ACHN (cell line): ENCODE data around the gene AP1S1.
A peak's percentile ranks its signal among the peaks of the same experiment; 100 is the strongest.
"Not testable (repeated sequence)": the region's sequence is repeated elsewhere in the genome, so short reads cannot be mapped to it uniquely, and the experiment has no call there.

Experiments used
- DNase-seq: peaks from one replicate; pipeline ENCODE4 v3.0.0-alpha.2; 2015
- in situ Hi-C: cut with HindIII; loops from 2 replicates; pipeline ENCODE4 v1.10.0; 2017; ENCODE audit warnings: low sequenced_read_pairs, low pct_ligation_motif_present, low pct_unique_long_range_greater_than_20kb

The AP1S1 gene

GRCh38 chr7:101122933-101123702, 31.2 kb upstream of the AP1S1 start:
- no peak for DNase-seq
- in situ Hi-C loops = no loop called here

- in situ Hi-C loops = no loop called here
- DNase-seq = no peak
These were observed 30.6 kb upstream of the AP1S1 start for GRCh38 chr7:101123703-101124068.

- DNase-seq = no peak
- in situ Hi-C loops = no loop called here
These were observed 29.8 kb upstream of the AP1S1 start for GRCh38 chr7:101124376-101125056.

- DNase-seq = no peak
These were observed 28.2 kb upstream of the AP1S1 start for GRCh38 chr7:101125989-101126650.

GRCh38 chr7:101126651-101127459, 27.4 kb upstream of the AP1S1 start, which contains the start of gene SERPINE1:
TSS of gene SERPINE1 (plus strand) at chr7:101127104. CDS start at chr7:101128394, 1,290 bp downstream.
- in situ Hi-C loops = no loop called here
- DNase-seq = no peak

More at GRCh38 chr7:101125989-101126650, 28.2 kb upstream of the AP1S1 start:
- in situ Hi-C loops = no loop called here

- in situ Hi-C loops = no loop called here
These were observed 26.7 kb upstream of the AP1S1 start for GRCh38 chr7:101127460-101128039.

GRCh38 chr7:101128040-101128834, 26.0 kb upstream of the AP1S1 start:
- in situ Hi-C loops = no loop called here
- DNase-seq = no peak

More at GRCh38 chr7:101127460-101128039, 26.7 kb upstream of the AP1S1 start:
- DNase-seq = no peak

- in situ Hi-C loops = no loop called here
- DNase-seq = no peak
These were observed 24.6 kb upstream of the AP1S1 start for GRCh38 chr7:101129603-101130117.

GRCh38 chr7:101132626-101133600, 21.4 kb upstream of the AP1S1 start:
- DNase-seq, in situ Hi-C loops: not testable (repeated sequence)

GRCh38 chr7:101133621-101134398, 20.5 kb upstream of the AP1S1 start:
- in situ Hi-C loops = no loop called here
- DNase-seq = no peak

- no peak for DNase-seq
- in situ Hi-C loops = no loop called here
These were observed 19.8 kb upstream of the AP1S1 start for GRCh38 chr7:101134399-101134980.

- DNase-seq = no peak
- in situ Hi-C loops = no loop called here
These were observed 16.5 kb upstream of the AP1S1 start for GRCh38 chr7:101137651-101138212.

GRCh38 chr7:101138213-101138870, 15.9 kb upstream of the AP1S1 start:
- DNase-seq = peak; percentile 100
- in situ Hi-C loops = no loop called here

- in situ Hi-C loops = no loop called here
- no peak for DNase-seq
These were observed 14.0 kb upstream of the AP1S1 start for GRCh38 chr7:101140339-101140699.
